Measurements from ENCODE around the gene SLC2A3.

GRCh38 chr12:7907009-7907408 is 29.0 kb downstream of the SLC2A3 start:
- TF ChIP-seq POLR2A (IDR thresholded peaks at IDR 0.05) (no peak), CTCF (IDR thresholded peaks at IDR 0.05) (peak in 1 of 4 experiments; percentile 34)
